GM18909 (cell line): ENCODE results near the gene RNF145.
"Not testable (repeated sequence)": the region's sequence is repeated elsewhere in the genome, so short reads cannot be mapped to it uniquely, and the experiment has no call there.

Source experiments
- ATAC-seq: cut with Tn5 transposase; IDR thresholded peaks from one replicate; pipeline ENCODE4 v1.9.1; 2021; ENCODE audit warnings: mild to moderate bottlenecking; ENCODE audit not compliant: unreplicated experiment, poor library complexity

The RNF145 gene

GRCh38 chr5:159123189-159123588 lies 86.2 kb downstream of the RNF145 start:
- ATAC-seq, result no peak

- no peak for ATAC-seq
These were observed 88.3 kb downstream of the RNF145 start for GRCh38 chr5:159121061-159121460.

GRCh38 chr5:159120446-159120845 lies 88.9 kb downstream of the RNF145 start:
- peak; percentile 46 for ATAC-seq

DNA sequence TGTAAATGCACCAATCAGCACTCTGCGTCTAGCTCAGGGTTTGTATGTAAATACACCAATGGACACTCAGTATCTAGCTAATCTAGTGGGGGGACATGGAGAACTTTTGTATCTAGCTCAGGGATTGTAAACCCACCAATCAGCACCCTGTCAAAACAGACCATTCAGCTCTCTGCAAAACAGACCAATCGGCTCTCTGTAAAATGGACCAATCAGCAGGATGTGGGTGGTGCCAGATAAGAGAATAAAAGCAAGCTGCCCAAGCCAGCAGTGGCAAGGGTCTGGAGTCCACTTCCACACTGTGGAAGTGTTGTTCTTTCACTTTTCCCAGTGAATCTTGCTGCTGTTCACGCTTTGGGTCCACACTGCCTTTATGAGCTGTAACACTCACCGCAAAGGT lies 89.5 kb downstream of the RNF145 start:
- ATAC-seq, result not testable (repeated sequence)

DNA sequence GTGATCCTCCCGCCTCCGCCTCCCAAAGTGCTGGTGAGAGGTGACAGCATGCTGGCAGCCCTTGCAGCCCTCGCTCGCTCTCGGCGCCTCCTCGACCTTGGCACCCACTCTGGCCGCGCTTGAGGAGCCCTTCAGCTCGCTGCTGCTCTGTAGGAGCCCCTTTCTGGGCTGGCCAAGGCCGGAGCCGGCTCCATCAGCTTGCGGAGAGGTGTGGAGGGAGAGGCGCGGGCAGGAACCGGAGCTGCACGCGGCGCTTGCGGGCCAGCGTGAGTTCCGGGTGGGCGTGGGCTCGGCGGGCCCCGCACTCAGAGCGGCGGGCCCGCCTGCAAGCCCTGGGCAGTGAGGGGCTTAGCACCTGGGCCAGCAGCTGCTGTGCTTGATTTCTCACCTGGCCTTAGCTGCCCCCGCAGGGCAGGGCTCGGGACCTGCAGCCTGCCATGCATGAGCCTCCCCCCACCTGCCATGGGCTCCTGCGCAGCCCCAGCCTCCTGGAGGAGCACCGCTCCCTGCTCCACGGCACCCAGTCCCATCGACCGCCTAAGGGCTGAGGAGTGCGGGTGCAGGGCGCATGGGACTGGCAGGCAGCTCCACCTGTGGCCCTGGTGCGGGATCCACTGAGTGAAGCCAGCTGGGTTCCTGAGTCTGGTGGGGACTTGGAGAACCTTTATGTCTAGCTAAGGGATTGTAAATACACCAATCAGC lies 90.2 kb downstream of the RNF145 start:
- not testable (repeated sequence) for ATAC-seq

DNA sequence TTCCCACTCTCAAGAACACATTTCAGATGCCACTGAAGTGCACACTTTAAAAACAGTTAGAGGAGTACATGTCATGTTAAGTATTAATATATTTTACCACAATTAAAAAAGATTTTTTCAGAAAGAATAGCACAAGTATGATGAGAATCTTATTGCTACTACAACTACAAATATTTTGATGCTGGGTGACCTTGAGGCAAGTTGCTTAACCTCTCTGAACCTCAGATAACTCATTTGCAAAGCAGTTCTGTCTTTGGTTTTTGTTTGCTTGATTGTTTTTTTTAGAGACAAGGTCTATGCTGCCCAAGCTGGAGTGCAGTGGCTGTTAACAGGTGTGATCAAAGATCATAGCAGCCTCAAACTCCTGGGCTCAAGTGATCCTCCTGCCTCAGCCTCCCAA lies 95.9 kb downstream of the RNF145 start:
- ATAC-seq, result no peak

DNA sequence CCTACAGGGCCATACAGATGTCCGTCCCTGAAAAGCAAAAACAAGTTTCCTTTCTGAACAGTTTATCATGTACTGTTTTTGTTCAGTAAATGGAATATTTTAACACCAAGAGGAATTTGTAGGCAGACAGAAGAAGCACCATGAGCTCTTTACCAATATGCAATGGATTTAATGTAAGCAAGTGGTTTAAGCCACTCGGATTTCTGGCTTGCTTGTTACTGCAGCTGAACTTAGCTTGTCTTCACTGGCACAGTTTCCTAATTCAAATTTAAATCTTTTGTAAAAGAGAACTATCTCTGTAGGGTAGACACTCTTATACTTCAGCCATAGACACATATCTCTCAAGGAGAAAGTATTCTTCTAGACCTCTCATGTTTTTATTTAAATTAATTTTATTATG lies 96.9 kb downstream of the RNF145 start:
- no peak for ATAC-seq
